Activated naive CD4-positive, alpha-beta T cell treated with anti-CD3 and anti-CD28 coated beads for 36 hours (primary cell): ENCODE results near the gene EPO. TPM values are rescaled to one million over a fixed set of nuclear protein-coding genes. Genes with fewer than 3 reads are reported as not detected.
A peak's percentile ranks its signal among the peaks of the same experiment; 100 is the strongest.

Experiments
- CTCF ChIA-PET: fragments of 350-600 bp; sonication (Branson Sonifier 250); formaldehyde crosslinking; loops from one replicate; lab custom pipeline; 2021; ENCODE audit warnings: antibody characterized with exemption; lab: Charles Lee
- DNase-seq: peaks from one replicate; pipeline ENCODE4 v3.0.0-alpha.2; 2020
- H3K27ac Mint-ChIP-seq: one replicate; pipeline ENCODE4 v1.8.0; 2021; ENCODE audit warnings: mild to moderate bottlenecking, mixed read lengths
- H3K27me3 Mint-ChIP-seq: one replicate; pipeline ENCODE4 v1.8.0; 2021; ENCODE audit warnings: low read depth, mixed read lengths
- H3K36me3 Mint-ChIP-seq: one replicate; pipeline ENCODE4 v1.8.0; 2021; ENCODE audit warnings: low read depth, mixed read lengths
- H3K4me1 Mint-ChIP-seq: one replicate; pipeline ENCODE4 v1.8.0; 2021; ENCODE audit warnings: low read depth, mixed read lengths
- H3K4me3 Mint-ChIP-seq: one replicate; pipeline ENCODE4 v1.8.0; 2021; ENCODE audit warnings: mild to moderate bottlenecking, moderate library complexity, mixed read lengths
- H3K9me3 Mint-ChIP-seq: one replicate; pipeline ENCODE4 v1.8.0; 2021; ENCODE audit warnings: mixed read lengths
- intact Hi-C: fragments of 100-400 bp; cut with micrococcal nuclease; formaldehyde crosslinking; loops from one replicate; pipeline ENCODE4 v1.15.1; 2023
- total RNA-seq, 2 experiments: library from RNA; stranded (reverse); gene quantifications; one replicate each; pipeline ENCODE4 v1.2.3, GENCODE V29; 2021

EPO gene
- total RNA-seq, 2 experiments from 2014 or later, result not detected

DNA sequence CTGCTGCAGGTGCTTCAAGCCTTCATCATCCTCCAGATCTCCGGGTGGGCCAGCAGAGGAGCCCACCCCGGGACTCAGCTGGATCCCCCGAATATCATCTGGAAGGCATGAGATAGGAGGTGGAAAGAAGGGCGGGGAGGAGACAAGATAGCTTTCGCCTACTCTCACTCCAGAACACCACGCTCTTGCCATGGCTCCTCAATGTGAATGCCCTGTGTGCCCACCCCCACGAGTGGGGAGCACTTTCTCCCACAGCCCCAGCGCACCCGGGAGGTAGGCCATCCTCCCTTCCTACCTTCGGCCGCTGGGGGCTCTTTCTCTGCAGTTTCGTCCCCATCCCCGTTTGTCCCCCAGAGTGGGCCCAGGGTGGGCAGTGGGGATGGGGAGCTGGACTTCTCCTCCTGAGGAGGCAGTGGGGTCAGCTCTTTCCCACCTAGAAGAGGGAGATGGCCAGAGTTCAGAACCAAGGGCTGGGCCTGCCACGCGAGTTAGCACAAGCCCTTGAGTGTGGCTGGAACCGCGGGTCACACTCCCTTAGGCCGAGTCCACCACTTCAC lies 35.1 kb upstream of the EPO start:
- Mint-ChIP-seq H3K36me3 (peaks cover 10% of the 10 kb centered on the region), H3K27ac (peak overlapping the region; percentile 46), H3K9me3 (no peaks in the 10 kb centered on the region), H3K4me3 (no peak overlapping the region), H3K4me1 (peaks cover 24% of the 10 kb centered on the region), H3K27me3 (no peaks in the 10 kb centered on the region)
- intact Hi-C loops, result no loop called here
- DNase-seq, result no peak
- CTCF ChIA-PET, result interaction anchor here (0.7 to 3.0 kb wide), 2 partner anchors 7 to 20 kb away, joined by 4 to 17 read pairs; partner anchors contain the start of genes GIGYF1 and POP7

- Mint-ChIP-seq H3K4me3 (no peak overlapping the region), H3K4me1 (peaks cover 24% of the 10 kb centered on the region), H3K36me3 (peaks cover 10% of the 10 kb centered on the region), H3K27ac (peak overlapping the region; percentile 46), H3K9me3 (no peaks in the 10 kb centered on the region), H3K27me3 (no peaks in the 10 kb centered on the region)
- CTCF ChIA-PET, result interaction anchor here (1.4 kb wide), 1 partner anchor 53 kb away, joined by 4 read pairs; no protein-coding TSS in a partner anchor
- DNase-seq, result no peak
- intact Hi-C loops, result no loop called here
Observed at GRCh38 chr7:100685631-100686145, 34.6 kb upstream of the EPO start.

GRCh38 chr7:100686201-100686821 lies 34.0 kb upstream of the EPO start:
- CTCF ChIA-PET, result interaction anchor here (1.4 kb wide), 1 partner anchor 54 kb away, joined by 4 read pairs; no protein-coding TSS in a partner anchor
- intact Hi-C loops, result no loop called here

GRCh38 chr7:100686822-100687211 lies 33.5 kb upstream of the EPO start:
- intact Hi-C loops, result no loop called here
- CTCF ChIA-PET, result interaction anchor here (1.4 kb wide), 1 partner anchor 54 kb away, joined by 4 read pairs; no protein-coding TSS in a partner anchor
- DNase-seq, result no peak

More at GRCh38 chr7:100686201-100686821, 34.0 kb upstream of the EPO start:
- H3K27me3 Mint-ChIP-seq, result no peaks in the 10 kb centered on the region
- H3K36me3 Mint-ChIP-seq, result peaks cover 10% of the 10 kb centered on the region
- no peaks in the 10 kb centered on the region for H3K9me3 Mint-ChIP-seq
- no peak overlapping the region for H3K27ac Mint-ChIP-seq
- no peak for DNase-seq
- peaks cover 25% of the 10 kb centered on the region for H3K4me1 Mint-ChIP-seq
- H3K4me3 Mint-ChIP-seq, result no peak overlapping the region

GRCh38 chr7:100687261-100687660 lies 33.0 kb upstream of the EPO start:
- Mint-ChIP-seq H3K4me1 (peaks cover 29% of the 10 kb centered on the region), H3K36me3 (peaks cover 11% of the 10 kb centered on the region), H3K27ac (no peak overlapping the region), H3K9me3 (no peaks in the 10 kb centered on the region), H3K27me3 (no peaks in the 10 kb centered on the region), H3K4me3 (no peak overlapping the region)
- CTCF ChIA-PET, result interaction anchor here (1.4 kb wide), 1 partner anchor 55 kb away, joined by 4 read pairs; no protein-coding TSS in a partner anchor
- intact Hi-C loops, result no loop called here
- no peak for DNase-seq

More at GRCh38 chr7:100686822-100687211, 33.5 kb upstream of the EPO start:
- Mint-ChIP-seq H3K4me3 (no peak overlapping the region), H3K27ac (no peak overlapping the region), H3K36me3 (peaks cover 10% of the 10 kb centered on the region), H3K27me3 (no peaks in the 10 kb centered on the region), H3K4me1 (peaks cover 25% of the 10 kb centered on the region), H3K9me3 (no peaks in the 10 kb centered on the region)

- Mint-ChIP-seq H3K4me1 (peaks cover 35% of the 10 kb centered on the region), H3K36me3 (peaks cover 13% of the 10 kb centered on the region), H3K9me3 (no peaks in the 10 kb centered on the region), H3K27me3 (no peaks in the 10 kb centered on the region), H3K27ac (no peak overlapping the region), H3K4me3 (no peak overlapping the region)
- intact Hi-C loops, result no loop called here
- CTCF ChIA-PET, result interaction anchor here (0.6 kb wide), 1 partner anchor 251 kb away, joined by 5 read pairs; the partner anchor contains the start of gene PPP1R35
- DNase-seq, result no peak
Observed at GRCh38 chr7:100687751-100688300, 32.4 kb upstream of the EPO start.

DNA sequence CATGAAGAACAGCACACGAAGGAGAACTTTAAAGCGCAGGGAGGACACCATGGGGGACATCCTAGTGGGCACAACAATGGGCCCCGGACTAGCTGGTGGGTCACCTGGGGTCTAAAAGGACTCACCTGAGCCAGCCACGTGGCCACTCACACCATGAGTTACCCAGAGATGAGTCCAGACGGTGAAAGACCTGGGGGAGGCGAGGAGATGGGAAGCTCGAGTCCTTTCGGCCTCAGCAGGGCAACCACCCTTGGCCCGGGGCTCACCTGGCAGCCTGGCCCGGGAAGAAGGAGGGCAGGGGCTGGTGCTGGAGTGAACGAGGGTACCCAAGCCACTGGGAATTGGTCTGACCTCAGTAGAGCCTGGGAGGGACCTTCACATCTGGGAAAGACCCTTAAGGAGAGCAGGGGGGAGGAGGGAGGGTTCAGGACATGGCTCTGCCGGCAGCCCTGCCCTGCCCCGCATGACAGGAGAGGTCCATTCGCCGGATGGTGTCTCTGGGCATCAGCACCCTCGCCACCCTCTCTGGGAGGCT lies 31.9 kb upstream of the EPO start:
- peaks cover 16% of the 10 kb centered on the region for H3K36me3 Mint-ChIP-seq
- peak overlapping the region; percentile 15 for H3K27ac Mint-ChIP-seq
- H3K9me3 Mint-ChIP-seq, result no peaks in the 10 kb centered on the region
- peaks cover 40% of the 10 kb centered on the region for H3K4me1 Mint-ChIP-seq
- DNase-seq, result no peak
- CTCF ChIA-PET, result interaction anchor here (0.6 to 9.4 kb wide), 3 partner anchors 7 to 252 kb away, joined by 3 to 122 read pairs (median 5); partner anchors contain the start of genes POP7 and PPP1R35
- no peaks in the 10 kb centered on the region for H3K27me3 Mint-ChIP-seq
- no peak overlapping the region for H3K4me3 Mint-ChIP-seq
- intact Hi-C loops, result no loop called here

DNA sequence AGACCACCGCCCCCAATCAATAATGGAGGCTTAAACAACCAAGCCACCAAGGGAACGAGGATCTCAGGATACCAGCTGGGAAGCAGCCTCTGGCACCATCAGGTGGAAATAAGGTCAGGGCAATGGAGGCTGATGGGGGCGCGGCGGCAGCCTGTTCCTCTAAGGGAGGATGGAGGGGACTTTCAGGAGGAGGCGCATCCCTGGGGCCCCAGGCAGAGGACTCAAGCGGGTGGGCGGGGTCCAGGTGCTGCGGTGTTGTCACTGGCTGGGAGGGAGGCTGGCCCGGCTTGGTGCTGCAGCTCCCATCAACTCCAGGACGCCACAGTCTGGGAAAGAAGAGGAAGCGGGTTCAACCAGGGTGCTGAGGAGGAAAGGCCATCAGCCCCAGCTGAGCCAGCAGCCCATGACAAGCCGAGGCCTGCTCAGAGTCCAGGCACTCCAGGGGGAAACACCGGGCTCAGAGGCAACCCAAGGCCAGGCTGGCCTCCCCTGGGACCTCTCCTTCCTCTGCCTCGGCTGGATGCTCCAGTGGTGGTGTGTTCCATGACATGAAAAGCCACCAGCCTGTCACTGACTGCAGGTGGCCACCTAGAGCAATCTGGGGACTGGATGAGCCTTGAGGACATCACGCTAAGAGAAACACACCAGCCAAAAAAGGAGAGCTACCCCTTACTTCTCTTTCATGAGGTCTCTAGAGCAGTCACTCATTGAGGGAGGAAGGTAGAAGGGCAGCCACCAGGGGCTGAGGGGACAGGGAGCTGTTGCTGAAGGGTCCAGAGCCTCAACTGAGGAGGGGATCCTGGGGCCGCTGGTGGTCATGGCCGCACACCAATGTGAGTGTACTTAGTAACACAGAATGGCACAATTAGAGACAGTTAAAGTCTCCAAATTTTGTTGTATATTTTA lies 30.8 kb upstream of the EPO start:
- Mint-ChIP-seq H3K4me3 (no peak overlapping the region), H3K27me3 (no peaks in the 10 kb centered on the region), H3K27ac (no peak overlapping the region), H3K9me3 (no peaks in the 10 kb centered on the region), H3K4me1 (peaks cover 40% of the 10 kb centered on the region), H3K36me3 (peaks cover 16% of the 10 kb centered on the region)
- no peak for DNase-seq
- intact Hi-C loops, result loop anchor here (5.0 kb wide), 2 partner anchors 163 to 212 kb away; partner anchors contain the start of genes SLC12A9 and TSC22D4
- CTCF ChIA-PET, result interaction anchor here (0.6 to 9.4 kb wide), 8 partner anchors 8 to 104 kb away, joined by 3 to 122 read pairs (median 13); partner anchors contain the start of genes FBXO24, LRCH4, MOSPD3 and POP7

- peaks cover 11% of the 10 kb centered on the region for H3K36me3 Mint-ChIP-seq
- H3K27me3 Mint-ChIP-seq, result no peaks in the 10 kb centered on the region
- intact Hi-C loops, result loop anchor here (1.0 to 5.0 kb wide), 7 partner anchors 16 to 215 kb away; partner anchors contain the start of genes FBXO24, LRCH4, SLC12A9 and TSC22D4
- peak overlapping the region; percentile 98 for H3K4me3 Mint-ChIP-seq
- H3K4me1 Mint-ChIP-seq, result peaks cover 53% of the 10 kb centered on the region
- peak; percentile 91 for DNase-seq
- no peaks in the 10 kb centered on the region for H3K9me3 Mint-ChIP-seq
- CTCF ChIA-PET, result interaction anchor here (0.6 to 9.4 kb wide), 33 partner anchors 8 to 262 kb away, joined by 3 to 122 read pairs (median 5); partner anchors contain the start of genes FBXO24, GNB2, LRCH4 and MEPCE
- no peak overlapping the region for H3K27ac Mint-ChIP-seq
Observed at GRCh38 chr7:100691676-100692577, 28.3 kb upstream of the EPO start.

DNA sequence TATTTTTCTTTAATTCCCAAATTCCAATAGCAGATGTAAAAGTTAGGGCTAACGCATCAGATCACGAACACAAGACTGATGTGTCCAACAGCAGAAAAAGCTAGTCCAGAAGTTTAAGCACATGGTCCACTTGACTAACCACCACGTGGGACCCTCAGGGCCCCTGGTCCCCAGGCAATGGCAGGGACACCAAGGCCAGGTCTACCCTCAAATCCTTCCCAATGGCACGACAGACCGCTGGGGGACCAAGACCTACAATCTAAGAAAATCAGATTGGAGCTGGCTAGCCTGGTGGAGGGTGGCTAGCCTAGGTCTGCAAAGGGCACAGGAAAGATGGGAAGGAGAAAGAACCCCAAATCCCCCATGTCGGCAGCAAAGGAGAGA lies 27.7 kb upstream of the EPO start:
- DNase-seq, result no peak
- Mint-ChIP-seq H3K27me3 (no peaks in the 10 kb centered on the region), H3K9me3 (no peaks in the 10 kb centered on the region), H3K4me3 (peak overlapping the region; percentile 98), H3K4me1 (peaks cover 53% of the 10 kb centered on the region), H3K36me3 (peaks cover 11% of the 10 kb centered on the region), H3K27ac (peak overlapping the region; percentile 90)
- CTCF ChIA-PET, result interaction anchor here (0.6 to 9.4 kb wide), 24 partner anchors 9 to 212 kb away, joined by 3 to 122 read pairs (median 8); partner anchors contain the start of genes FBXO24, GNB2, LRCH4 and MOSPD3
- intact Hi-C loops, result loop anchor here (5.0 kb wide), 2 partner anchors 160 to 215 kb away; partner anchors contain the start of genes SLC12A9 and TSC22D4
